ENCODE results near the gene ACAT1. TPM values are rescaled to one million over a fixed set of nuclear protein-coding genes. Genes with fewer than 3 reads are reported as not detected.

Gene ACAT1
- total RNA-seq (2022; extraction: Qiagen RNA extraction), result 60.6 to 81.1 TPM (median 65.3 TPM) in 5 replicates

DNA sequence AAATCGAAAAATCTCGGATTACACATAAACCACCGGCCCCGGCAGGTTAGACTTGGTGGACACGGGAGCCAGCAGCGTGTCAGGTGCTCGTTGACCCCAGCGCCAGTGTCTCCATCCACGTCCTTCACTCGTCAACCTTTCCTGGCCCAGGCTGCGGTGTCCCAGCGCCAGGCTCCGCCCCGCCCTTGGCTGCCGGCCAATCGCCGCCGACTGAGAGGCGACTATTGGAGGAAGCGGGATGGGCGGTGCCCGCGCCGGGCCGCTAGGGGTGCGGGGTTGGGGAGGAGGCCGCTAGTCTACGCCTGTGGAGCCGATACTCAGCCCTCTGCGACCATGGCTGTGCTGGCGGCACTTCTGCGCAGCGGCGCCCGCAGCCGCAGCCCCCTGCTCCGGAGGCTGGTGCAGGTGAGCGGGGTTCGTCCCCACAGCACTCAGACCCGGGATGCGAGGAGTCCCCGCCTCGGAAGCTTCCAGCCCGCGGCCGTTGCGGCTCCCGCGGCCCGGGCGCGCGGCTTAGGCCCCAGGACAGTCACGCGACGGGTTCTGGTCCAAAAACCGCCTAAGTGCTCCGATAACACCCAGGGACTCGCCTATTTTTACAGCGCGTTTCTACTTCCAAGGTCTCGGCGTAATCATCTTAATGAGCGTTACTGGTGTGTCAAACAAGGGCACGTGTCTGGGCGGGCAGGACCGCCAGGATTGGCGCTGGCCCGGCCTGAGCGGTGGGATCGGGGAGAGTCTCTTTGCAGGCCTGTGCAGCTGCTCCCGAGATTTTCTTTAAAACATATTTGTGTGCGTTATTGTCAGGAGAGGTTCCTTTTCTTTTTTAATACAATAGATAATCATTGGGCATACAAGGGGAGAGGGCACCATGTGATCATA is at the start of gene ACAT1:
Gene ACAT1 (plus strand): TSS at position 294 of the 882 bp plus-strand sequence. CDS start 40 bp downstream, at position 334.

Other genes with a start within 250 kb of the ACAT1 start
- 0.28 to 0.62 TPM (median 0.42 TPM) in 5 replicates for gene RAB39A, start 193.1 kb upstream of the ACAT1 start, total RNA-seq (2022; extraction: Qiagen RNA extraction)
- gene CUL5, start 112.7 kb upstream of the ACAT1 start, total RNA-seq (2022; extraction: Qiagen RNA extraction), result 6.9 to 11.7 TPM (median 10.1 TPM) in 5 replicates
- gene NPAT, start 101.1 kb downstream of the ACAT1 start, total RNA-seq (2022; extraction: Qiagen RNA extraction), result 3.4 to 5.4 TPM (median 4.5 TPM) in 5 replicates
- 6.9 to 9.5 TPM (median 8.8 TPM) in 5 replicates for gene ATM, start 101.5 kb downstream of the ACAT1 start, total RNA-seq (2022; extraction: Qiagen RNA extraction)